Measurements from ENCODE around the gene FSTL5.

DNA sequence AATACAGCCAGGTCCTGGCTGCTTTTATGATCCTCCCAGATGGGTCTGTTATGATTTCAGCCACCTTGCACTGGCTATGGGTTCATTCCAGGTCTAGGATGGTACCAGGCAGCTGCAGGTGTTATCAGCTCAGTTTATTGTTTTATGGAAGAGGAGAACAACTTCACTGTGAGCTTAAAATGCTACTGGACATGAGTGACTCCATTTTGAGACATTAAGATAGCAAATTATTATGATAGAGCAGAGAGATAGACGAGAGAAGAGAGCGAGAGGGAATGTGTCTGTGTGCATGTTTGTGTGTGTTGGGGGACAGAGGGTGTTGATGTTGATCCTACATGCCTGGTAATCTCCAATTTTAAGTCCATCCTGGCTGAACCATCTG lies 820.2 kb downstream of the FSTL5 start:
- TF ChIP-seq, protein P1, sequence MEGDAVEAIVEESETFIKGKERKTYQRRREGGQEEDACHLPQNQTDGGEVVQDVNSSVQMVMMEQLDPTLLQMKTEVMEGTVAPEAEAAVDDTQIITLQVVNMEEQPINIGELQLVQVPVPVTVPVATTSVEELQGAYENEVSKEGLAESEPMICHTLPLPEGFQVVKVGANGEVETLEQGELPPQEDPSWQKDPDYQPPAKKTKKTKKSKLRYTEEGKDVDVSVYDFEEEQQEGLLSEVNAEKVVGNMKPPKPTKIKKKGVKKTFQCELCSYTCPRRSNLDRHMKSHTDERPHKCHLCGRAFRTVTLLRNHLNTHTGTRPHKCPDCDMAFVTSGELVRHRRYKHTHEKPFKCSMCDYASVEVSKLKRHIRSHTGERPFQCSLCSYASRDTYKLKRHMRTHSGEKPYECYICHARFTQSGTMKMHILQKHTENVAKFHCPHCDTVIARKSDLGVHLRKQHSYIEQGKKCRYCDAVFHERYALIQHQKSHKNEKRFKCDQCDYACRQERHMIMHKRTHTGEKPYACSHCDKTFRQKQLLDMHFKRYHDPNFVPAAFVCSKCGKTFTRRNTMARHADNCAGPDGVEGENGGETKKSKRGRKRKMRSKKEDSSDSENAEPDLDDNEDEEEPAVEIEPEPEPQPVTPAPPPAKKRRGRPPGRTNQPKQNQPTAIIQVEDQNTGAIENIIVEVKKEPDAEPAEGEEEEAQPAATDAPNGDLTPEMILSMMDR (IDR thresholded peaks at IDR 0.05; ENCODE audit: low read depth, low read length, missing input control) = no peak
- TF ChIP-seq, protein P2, sequence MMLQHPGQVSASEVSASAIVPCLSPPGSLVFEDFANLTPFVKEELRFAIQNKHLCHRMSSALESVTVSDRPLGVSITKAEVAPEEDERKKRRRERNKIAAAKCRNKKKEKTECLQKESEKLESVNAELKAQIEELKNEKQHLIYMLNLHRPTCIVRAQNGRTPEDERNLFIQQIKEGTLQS (IDR thresholded peaks at IDR 0.05) = no peak
- TF ChIP-seq YY1 (IDR thresholded peaks at IDR 0.05) (no peak), TAF1 (conservative IDR thresholded peaks at IDR 0.05) (no peak)
- TF ChIP-seq, protein P3, sequence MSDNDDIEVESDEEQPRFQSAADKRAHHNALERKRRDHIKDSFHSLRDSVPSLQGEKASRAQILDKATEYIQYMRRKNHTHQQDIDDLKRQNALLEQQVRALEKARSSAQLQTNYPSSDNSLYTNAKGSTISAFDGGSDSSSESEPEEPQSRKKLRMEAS (IDR thresholded peaks at IDR 0.05) = no peak
